GM21360 (cell line): ENCODE measurements around the gene CTNNBIP1.
"Not testable (repeated sequence)": the region's sequence is repeated elsewhere in the genome, so short reads cannot be mapped to it uniquely, and the experiment has no call there.

Experiments
- ATAC-seq: cut with Tn5 transposase; IDR thresholded peaks from one replicate; pipeline ENCODE4 v1.9.1; 2021; ENCODE audit warnings: mild to moderate bottlenecking, moderate library complexity; ENCODE audit not compliant: unreplicated experiment

Gene CTNNBIP1

DNA sequence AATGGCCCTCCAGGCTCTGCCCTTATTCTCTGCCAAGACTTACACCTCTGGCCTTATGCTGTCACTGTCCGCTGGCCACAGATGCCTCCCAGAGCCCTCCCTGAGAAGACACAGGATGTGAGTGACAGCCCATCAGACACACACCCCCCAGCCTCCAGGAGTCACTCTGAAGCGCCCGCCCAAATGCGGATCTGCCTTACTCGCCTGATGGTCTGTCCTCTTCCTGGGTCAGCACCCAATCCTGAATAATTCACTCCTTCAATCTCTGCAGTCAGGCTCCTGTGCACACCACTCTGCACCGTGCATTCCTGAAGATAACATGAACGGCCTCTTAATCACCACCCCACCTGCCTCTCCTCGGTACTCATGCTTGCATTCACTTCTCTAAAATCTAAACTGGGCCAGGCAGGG lies 101.0 kb downstream of the CTNNBIP1 start:
- no peak for ATAC-seq

DNA sequence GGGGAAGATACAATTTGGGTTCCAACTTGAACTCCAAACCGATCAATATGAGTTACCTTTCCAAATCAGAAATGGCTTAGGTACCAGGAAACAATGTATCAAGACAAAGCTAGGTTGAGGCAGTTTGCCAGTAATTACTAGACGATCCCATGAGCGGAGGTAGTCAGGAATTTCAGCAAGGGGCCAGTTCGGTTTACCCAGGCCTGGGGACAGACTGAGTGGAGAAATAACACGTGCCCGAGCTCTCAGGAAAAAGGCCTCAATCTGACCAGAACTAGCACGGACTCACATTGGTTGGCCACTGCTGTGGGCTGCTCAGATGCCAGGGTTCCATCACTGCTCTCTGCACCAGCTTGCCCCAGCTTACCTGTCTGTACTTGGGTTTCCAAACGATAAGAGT lies 101.6 kb downstream of the CTNNBIP1 start:
- ATAC-seq: no peak

DNA sequence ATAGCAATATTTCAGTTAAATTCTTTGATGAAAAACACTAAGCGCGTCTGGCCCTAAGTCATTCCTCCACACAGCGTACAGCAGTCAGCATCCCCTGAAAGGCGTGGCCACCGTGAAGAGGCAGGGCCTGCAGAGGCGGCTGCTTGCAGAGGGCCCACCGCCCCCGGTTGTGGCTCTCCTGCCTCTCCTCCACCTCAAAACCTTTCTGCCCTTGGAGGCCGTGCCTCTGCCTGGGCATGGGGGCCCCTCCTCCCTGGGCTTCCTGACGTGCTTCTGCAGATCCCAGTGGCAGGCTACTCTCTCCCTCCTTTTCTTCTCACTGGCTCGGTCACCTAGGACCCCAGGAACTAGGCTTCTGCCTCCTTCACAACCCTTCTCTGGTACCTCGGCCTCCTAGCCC lies 102.5 kb downstream of the CTNNBIP1 start:
- no peak for ATAC-seq

DNA sequence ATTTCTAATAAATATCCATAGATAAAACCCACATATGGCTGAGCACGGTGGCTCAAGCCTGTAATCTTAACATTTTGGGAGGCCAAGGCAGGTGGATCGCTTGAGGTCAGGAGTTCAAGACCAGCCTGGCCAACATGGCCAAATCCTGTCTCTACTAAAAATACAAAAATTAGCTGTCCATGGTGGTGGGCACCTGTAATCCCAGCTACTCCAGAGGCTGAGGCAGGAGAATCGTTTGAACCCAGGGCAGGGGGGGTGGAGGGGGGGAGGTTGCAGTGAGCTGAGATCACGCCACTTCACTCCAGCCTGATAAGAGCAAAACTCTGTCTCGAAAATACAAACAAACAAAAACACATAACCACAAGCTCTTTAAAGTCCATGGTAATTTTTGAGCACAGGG lies 104.1 kb downstream of the CTNNBIP1 start:
- ATAC-seq: not testable (repeated sequence)

DNA sequence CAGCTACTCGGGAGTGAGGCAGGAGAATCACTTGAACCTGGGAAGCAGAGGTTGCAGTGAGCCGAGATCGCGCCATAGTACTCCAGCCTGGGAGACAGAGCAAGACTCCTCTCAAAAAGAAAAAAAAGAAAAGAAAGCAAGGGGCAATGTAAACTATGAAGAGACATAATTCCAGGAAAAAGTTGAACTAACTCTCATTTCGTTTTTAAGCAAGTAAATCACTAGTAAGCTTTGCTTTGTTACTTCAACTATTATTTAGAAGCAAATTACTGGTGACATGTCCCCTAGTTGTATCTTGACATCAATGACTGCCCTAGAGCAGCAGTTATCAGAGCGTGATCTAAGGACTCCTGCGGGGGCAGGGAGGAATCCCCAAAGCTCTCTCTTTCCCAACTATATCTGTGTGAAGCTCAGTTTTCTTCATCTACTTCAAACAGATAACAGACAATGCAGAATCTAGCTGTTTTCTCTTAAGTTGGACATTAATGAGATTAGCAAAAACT lies 105.0 kb downstream of the CTNNBIP1 start:
- ATAC-seq: no peak

DNA sequence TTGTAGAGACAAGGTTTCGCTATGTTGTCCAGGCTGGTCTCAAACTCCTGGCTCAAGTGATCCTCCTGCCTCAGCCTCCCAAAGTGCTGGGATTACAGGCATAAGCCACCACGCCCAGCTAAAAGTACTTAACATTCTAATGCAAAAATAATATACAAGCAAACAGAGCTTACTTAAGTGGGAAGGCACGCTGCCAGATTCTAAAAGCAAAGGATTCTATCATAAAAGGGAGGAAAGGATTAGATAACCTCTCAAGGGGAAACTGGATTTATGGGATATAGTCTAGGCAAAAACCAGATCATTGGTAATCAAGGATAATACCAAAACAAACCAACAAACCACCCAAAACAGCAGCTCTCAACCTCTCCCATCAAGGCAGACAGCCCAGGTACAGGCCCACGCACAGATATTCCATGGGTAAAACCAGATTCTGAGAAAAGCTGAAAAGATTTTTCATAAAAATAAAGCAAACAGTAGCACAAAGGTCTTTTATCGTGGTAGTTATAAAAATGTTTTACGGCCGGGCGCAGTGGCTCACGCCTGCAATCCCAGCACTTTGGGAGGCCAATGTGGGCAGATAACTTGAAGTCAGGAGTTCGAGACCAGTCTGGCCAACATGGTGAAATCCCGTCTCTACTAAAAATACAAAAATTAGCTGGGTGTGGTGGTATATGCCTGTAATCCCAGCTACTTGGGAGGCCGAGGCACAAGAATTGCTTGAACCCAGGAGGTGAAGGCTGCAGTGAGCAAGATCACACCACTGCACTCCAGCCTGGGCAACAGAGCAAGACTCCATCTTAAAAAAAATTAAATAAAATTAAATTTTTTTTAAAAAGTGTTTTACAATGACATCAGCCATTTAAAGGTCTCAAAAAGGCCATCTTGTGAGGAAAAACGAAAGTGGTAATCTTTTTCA lies 106.8 kb downstream of the CTNNBIP1 start:
- ATAC-seq: not testable (repeated sequence)

DNA sequence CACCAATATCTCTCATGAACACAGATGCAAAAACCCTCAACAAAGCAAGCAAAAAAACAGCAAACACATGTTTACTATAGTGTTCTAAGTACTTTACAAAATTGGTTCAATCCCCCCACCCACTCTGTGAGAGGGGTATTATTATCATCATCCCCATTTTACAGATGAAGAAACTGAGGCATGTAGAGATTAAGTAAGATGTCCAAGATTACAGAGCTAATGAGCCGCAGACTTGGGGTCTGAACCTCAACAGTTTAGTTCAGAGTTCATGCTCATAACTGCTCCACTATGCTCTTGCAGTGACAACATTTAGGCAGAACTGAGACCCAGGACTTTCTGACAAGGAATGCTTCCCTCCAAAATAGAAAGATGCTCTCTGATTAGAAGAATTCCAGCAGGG lies 108.2 kb downstream of the CTNNBIP1 start:
- ATAC-seq: no peak
